WTC11 (cell line): ENCODE measurements around the gene KCNK4. TPM values are rescaled to one million over a fixed set of nuclear protein-coding genes. Genes with fewer than 3 reads are reported as not detected.

Experiments
- ATAC-seq: fragments of 200-7000 bp; cut with Tn5 transposase; 2 replicates; pipeline ENCODE4 v1.10.0; 2021; ENCODE audit warnings: mild to moderate bottlenecking, moderate library complexity
- CTCF ChIA-PET: fragments of 300-600 bp; sonication (Branson Sonifier 250); formaldehyde crosslinking; loops from one replicate; lab custom pipeline; 2021; ENCODE audit warnings: antibody characterized with exemption; lab: Charles Lee
- POLR2A ChIA-PET: fragments of 350-600 bp; sonication (Branson Sonifier 250); formaldehyde crosslinking; loops from one replicate; lab custom pipeline; 2021; ENCODE audit warnings: antibody characterized with exemption; lab: Charles Lee
- DNase-seq: peaks from one replicate; pipeline ENCODE4 v3.0.0; 2021; ENCODE audit warnings: low spot score
- H3K27ac Mint-ChIP-seq: 2 replicates; pipeline ENCODE4 v1.8.0; 2021; ENCODE audit warnings: mixed read lengths
- H3K27me3 Mint-ChIP-seq: 2 replicates; pipeline ENCODE4 v1.8.0; 2021; ENCODE audit warnings: low read depth, mild to moderate bottlenecking, moderate library complexity, mixed read lengths
- H3K36me3 Mint-ChIP-seq: 2 replicates; pipeline ENCODE4 v1.8.0; 2021; ENCODE audit warnings: mixed read lengths
- H3K4me1 Mint-ChIP-seq: 2 replicates; pipeline ENCODE4 v1.8.0; 2022; ENCODE audit warnings: mixed read lengths
- H3K4me3 Mint-ChIP-seq: 2 replicates; pipeline ENCODE4 v1.8.0; 2021; ENCODE audit warnings: mild to moderate bottlenecking, moderate library complexity, mixed read lengths
- H3K9me3 Mint-ChIP-seq: 2 replicates; pipeline ENCODE4 v1.8.0; 2021; ENCODE audit warnings: mixed read lengths
- CBFB ChIP-seq: sonication (generic); formaldehyde crosslinking; IDR thresholded peaks from 2 replicates; pipeline ENCODE4 v1.8.1; 2022; ENCODE audit warnings: mild to moderate bottlenecking, low read depth, missing genetic modification reagents
- ESRRA ChIP-seq: sonication (generic); formaldehyde crosslinking; IDR thresholded peaks from 2 replicates; pipeline ENCODE4 v1.8.1; 2022; ENCODE audit warnings: mild to moderate bottlenecking, missing genetic modification reagents, borderline replicate concordance
- FOXP1 ChIP-seq: sonication (generic); formaldehyde crosslinking; IDR thresholded peaks from 2 replicates; pipeline ENCODE4 v1.8.0; 2022; ENCODE audit warnings: missing genetic modification reagents, mild to moderate bottlenecking, moderate library complexity, borderline replicate concordance
- IRF2 ChIP-seq: sonication (generic); formaldehyde crosslinking; IDR thresholded peaks from 2 replicates; pipeline ENCODE4 v1.8.0; 2022; ENCODE audit warnings: low read depth, missing genetic modification reagents, borderline replicate concordance
- NFYB ChIP-seq: sonication (generic); formaldehyde crosslinking; conservative IDR thresholded peaks from 2 replicates; pipeline ENCODE4 v1.8.0; 2022; ENCODE audit warnings: low read depth, missing genetic modification reagents
- NR3C1 ChIP-seq: sonication (generic); formaldehyde crosslinking; conservative IDR thresholded peaks from 2 replicates; pipeline ENCODE4 v1.8.1; 2023; ENCODE audit warnings: low read depth, mild to moderate bottlenecking, missing genetic modification reagents
- PRDM15 ChIP-seq: sonication (generic); formaldehyde crosslinking; IDR thresholded peaks from 2 replicates; pipeline ENCODE4 v1.8.0; 2022; ENCODE audit warnings: missing genetic modification reagents
- ZNF121 ChIP-seq: sonication (generic); formaldehyde crosslinking; IDR thresholded peaks from 2 replicates; pipeline ENCODE4 v1.8.0; 2023; ENCODE audit warnings: missing genetic modification reagents
- ZNF423 ChIP-seq: fragments of 250-450 bp; sonication (Bioruptor Pico); IDR thresholded peaks from 2 replicates; pipeline ENCODE4 v2.1.2; 2022; ENCODE audit warnings: mild to moderate bottlenecking, moderate library complexity
- ZNF512 ChIP-seq: sonication (generic); formaldehyde crosslinking; IDR thresholded peaks from 2 replicates; pipeline ENCODE4 v1.8.1; 2022; ENCODE audit warnings: missing genetic modification reagents, borderline replicate concordance
- total RNA-seq: library from RNA; stranded (reverse); gene quantifications from 3 replicates; pipeline ENCODE4 v1.2.3, GENCODE V29; 2021
- TF ChIP-seq, protein P1 (sequence below): fragments of 250-450 bp; sonication (Bioruptor Pico); IDR thresholded peaks from 2 replicates; pipeline ENCODE4 v1.9.0; 2021; ENCODE audit warnings: mild to moderate bottlenecking, borderline replicate concordance
- TF ChIP-seq, protein P2 (sequence below): sonication (generic); formaldehyde crosslinking; IDR thresholded peaks from 2 replicates; pipeline ENCODE4 v1.8.1; 2023; ENCODE audit warnings: mild to moderate bottlenecking, missing genetic modification reagents, moderate library complexity
- TF ChIP-seq, protein P3 (sequence below): fragments of 250-450 bp; sonication (Bioruptor Pico); IDR thresholded peaks from 2 replicates; pipeline ENCODE4 v2.1.2; 2022; ENCODE audit warnings: mild to moderate bottlenecking, moderate library complexity

Gene KCNK4
- total RNA-seq, 1 experiment from 2014 or later = 0.74 TPM

DNA sequence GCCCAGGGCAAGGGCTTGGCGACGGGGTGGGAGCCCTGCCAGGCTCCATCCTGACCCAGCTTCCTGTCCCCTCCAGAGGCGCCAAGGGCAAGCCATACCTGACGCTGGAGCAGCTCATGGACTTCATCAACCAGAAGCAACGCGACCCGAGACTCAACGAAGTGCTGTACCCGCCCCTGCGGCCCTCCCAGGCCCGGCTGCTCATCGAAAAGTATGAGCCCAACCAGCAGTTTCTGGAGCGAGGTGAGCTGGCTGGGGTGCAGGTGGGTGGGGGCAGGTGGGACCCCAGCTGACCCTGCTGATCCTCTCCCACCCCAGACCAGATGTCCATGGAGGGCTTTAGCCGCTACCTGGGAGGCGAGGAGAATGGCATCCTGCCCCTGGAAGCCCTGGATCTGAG lies 34.8 kb upstream of the KCNK4 start (continued):
- TF ChIP-seq, protein P1, sequence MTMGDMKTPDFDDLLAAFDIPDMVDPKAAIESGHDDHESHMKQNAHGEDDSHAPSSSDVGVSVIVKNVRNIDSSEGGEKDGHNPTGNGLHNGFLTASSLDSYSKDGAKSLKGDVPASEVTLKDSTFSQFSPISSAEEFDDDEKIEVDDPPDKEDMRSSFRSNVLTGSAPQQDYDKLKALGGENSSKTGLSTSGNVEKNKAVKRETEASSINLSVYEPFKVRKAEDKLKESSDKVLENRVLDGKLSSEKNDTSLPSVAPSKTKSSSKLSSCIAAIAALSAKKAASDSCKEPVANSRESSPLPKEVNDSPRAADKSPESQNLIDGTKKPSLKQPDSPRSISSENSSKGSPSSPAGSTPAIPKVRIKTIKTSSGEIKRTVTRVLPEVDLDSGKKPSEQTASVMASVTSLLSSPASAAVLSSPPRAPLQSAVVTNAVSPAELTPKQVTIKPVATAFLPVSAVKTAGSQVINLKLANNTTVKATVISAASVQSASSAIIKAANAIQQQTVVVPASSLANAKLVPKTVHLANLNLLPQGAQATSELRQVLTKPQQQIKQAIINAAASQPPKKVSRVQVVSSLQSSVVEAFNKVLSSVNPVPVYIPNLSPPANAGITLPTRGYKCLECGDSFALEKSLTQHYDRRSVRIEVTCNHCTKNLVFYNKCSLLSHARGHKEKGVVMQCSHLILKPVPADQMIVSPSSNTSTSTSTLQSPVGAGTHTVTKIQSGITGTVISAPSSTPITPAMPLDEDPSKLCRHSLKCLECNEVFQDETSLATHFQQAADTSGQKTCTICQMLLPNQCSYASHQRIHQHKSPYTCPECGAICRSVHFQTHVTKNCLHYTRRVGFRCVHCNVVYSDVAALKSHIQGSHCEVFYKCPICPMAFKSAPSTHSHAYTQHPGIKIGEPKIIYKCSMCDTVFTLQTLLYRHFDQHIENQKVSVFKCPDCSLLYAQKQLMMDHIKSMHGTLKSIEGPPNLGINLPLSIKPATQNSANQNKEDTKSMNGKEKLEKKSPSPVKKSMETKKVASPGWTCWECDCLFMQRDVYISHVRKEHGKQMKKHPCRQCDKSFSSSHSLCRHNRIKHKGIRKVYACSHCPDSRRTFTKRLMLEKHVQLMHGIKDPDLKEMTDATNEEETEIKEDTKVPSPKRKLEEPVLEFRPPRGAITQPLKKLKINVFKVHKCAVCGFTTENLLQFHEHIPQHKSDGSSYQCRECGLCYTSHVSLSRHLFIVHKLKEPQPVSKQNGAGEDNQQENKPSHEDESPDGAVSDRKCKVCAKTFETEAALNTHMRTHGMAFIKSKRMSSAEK (CRISPR knock-in tag) = no peak

GRCh38 chr11:64258356-64258755 lies 32.7 kb upstream of the KCNK4 start:
- H3K4me3 Mint-ChIP-seq = no peak overlapping the region
- ChIA-PET CTCF (interaction anchor here (0.9 to 1.2 kb wide), 3 partner anchors 9 to 53 kb away, joined by 3 to 4 read pairs (median 3); no protein-coding TSS in a partner anchor), POLR2A (interaction anchor here (1.0 kb wide), 1 partner anchor 15 kb away, joined by 3 read pairs; no protein-coding TSS in a partner anchor)
- H3K36me3 Mint-ChIP-seq = peaks cover 35% of the 10 kb centered on the region
- H3K4me1 Mint-ChIP-seq = peaks cover 7% of the 10 kb centered on the region
- no peaks in the 10 kb centered on the region for H3K9me3 Mint-ChIP-seq
- H3K27ac Mint-ChIP-seq = no peak overlapping the region
- no peak for DNase-seq
- no peak for TF ChIP-seq ESRRA (CRISPR knock-in tag)
- TF ChIP-seq ZNF512 = no peak
- TF ChIP-seq NR3C1 = no peak
- TF ChIP-seq, protein P2, sequence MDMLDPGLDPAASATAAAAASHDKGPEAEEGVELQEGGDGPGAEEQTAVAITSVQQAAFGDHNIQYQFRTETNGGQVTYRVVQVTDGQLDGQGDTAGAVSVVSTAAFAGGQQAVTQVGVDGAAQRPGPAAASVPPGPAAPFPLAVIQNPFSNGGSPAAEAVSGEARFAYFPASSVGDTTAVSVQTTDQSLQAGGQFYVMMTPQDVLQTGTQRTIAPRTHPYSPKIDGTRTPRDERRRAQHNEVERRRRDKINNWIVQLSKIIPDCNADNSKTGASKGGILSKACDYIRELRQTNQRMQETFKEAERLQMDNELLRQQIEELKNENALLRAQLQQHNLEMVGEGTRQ = no peak
- no peak for TF ChIP-seq FOXP1
- no peak for TF ChIP-seq PRDM15 (CRISPR knock-in tag)
- no peak for TF ChIP-seq NFYB (CRISPR knock-in tag)
- TF ChIP-seq ZNF423 (CRISPR knock-in tag) = no peak
- TF ChIP-seq ZNF121 (CRISPR knock-in tag) = no peak
- no peak for TF ChIP-seq CBFB (CRISPR knock-in tag)
- TF ChIP-seq, protein P3, sequence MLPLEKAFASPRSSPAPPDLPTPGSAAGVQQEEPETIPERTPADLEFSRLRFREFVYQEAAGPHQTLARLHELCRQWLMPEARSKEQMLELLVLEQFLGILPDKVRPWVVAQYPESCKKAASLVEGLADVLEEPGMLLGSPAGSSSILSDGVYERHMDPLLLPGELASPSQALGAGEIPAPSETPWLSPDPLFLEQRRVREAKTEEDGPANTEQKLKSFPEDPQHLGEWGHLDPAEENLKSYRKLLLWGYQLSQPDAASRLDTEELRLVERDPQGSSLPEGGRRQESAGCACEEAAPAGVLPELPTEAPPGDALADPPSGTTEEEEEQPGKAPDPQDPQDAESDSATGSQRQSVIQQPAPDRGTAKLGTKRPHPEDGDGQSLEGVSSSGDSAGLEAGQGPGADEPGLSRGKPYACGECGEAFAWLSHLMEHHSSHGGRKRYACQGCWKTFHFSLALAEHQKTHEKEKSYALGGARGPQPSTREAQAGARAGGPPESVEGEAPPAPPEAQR (CRISPR knock-in tag) = no peak
- TF ChIP-seq IRF2 (CRISPR knock-in tag) = no peak
- TF ChIP-seq, all 79 proteins: peak for 0
- ATAC-seq = no peak
- H3K27me3 Mint-ChIP-seq = no peaks in the 10 kb centered on the region
